Kidney (tissue), 14 donors: ENCODE data around the gene MESP1. TPM values are rescaled to one million over a fixed set of nuclear protein-coding genes. Genes with fewer than 3 reads are reported as not detected.
"Not testable (repeated sequence)": the region's sequence is repeated elsewhere in the genome, so short reads cannot be mapped to it uniquely, and the experiment has no call there.

Experiments used
- DNase-seq, 5 donors: peaks; one replicate each; pipeline ENCODE4 v3.0.0-alpha.2; 2013 to 2020
- FAIRE-seq: peaks from 2 replicates; lab custom pipeline; 2012; peaks lifted over from hg19 to GRCh38; lab: Jason Lieb, UNC
- H3K27ac ChIP-seq, 2 donors: one replicate each; pipeline ENCODE4 v1.7.0; 2013; ENCODE audit warnings: low read depth in 2 of 2, low read length in 2 of 2, inconsistent platforms in 1 of 2
- H3K27me3 ChIP-seq: one replicate; pipeline ENCODE4 v1.7.1; 2013; ENCODE audit warnings: low read length, inconsistent platforms; ENCODE audit not compliant: control insufficient read depth, insufficient read depth
- H3K36me3 ChIP-seq, 3 donors: one replicate each; pipeline versions ENCODE4 v1.7.0 to v1.7.1; 2013; ENCODE audit warnings: low read length in 3 of 3, control low read depth in 1 of 3, inconsistent platforms in 1 of 3; ENCODE audit not compliant: insufficient read depth in 3 of 3, control insufficient read depth in 2 of 3
- H3K4me1 ChIP-seq, 3 donors: one replicate each; pipeline versions ENCODE4 v1.7.0 to v1.7.1; 2013; ENCODE audit warnings: low read length in 3 of 3, inconsistent platforms in 1 of 3, low read depth in 1 of 3; ENCODE audit not compliant: control insufficient read depth in 2 of 3, insufficient read depth in 2 of 3
- H3K4me3 ChIP-seq, 3 donors: one replicate each; pipeline versions ENCODE4 v1.7.0 to v1.8.1; 2013; ENCODE audit warnings: low read length in 3 of 3, control low read depth in 1 of 3, inconsistent platforms in 1 of 3
- H3K9ac ChIP-seq, 3 donors: one replicate each; pipeline versions ENCODE4 v1.7.0 to v1.7.1; 2013; ENCODE audit warnings: low read length in 3 of 3, control low read depth in 1 of 3, inconsistent platforms in 1 of 3
- H3K9me3 ChIP-seq, 3 donors: one replicate each; pipeline versions ENCODE4 v1.7.0 to v1.7.1; 2013; ENCODE audit warnings: low read length in 3 of 3, control low read depth in 1 of 3, inconsistent platforms in 1 of 3; ENCODE audit not compliant: control insufficient read depth in 2 of 3, insufficient read depth in 1 of 3
- intact Hi-C: fragments of 100-400 bp; cut with DNase I; formaldehyde crosslinking; loops from one replicate; pipeline ENCODE4 v1.11.1; 2022
- polyA plus RNA-seq: library from polyadenylated mRNA; stranded (reverse); fragments of 350-450 nt; fragmentation: Illumina TruSeq; extraction: RNeasy Lipid Tissue Mini Kit (QIAGEN cat#74804); gene quantifications from one replicate; pipeline ENCODE4 v1.2.3, GENCODE V29; 2014; ENCODE audit warnings: low read depth, low replicate concordance; ENCODE audit not compliant: insufficient read depth
- total RNA-seq: library from RNA; stranded (reverse); fragmentation: NEBNext Ultra II Directional; extraction: Animal tissue kit (Norgen Biotek cat#: 25700); gene quantifications from one replicate; pipeline ENCODE4 v1.2.1, GENCODE V29; 2021
- TF ChIP-seq, protein P1 (sequence below): IDR thresholded peaks from 3 replicates; pipeline ENCODE4 v1.5.1; 2012; ENCODE audit warnings: mild to moderate bottlenecking, moderate library complexity, borderline replicate concordance; ENCODE audit not compliant: insufficient read depth; ENCODE audit errors: extremely low read depth
- donor health status: control.
- donor health status: control.
- donor health status: control.
- donor health status: control.
- donor health status: control.
- donor health status: DM: yes; HTN: yes; CAD: no.
- donor health status: Normal renal cell carcinoma (clear cell type).

Gene MESP1
- total and polyA plus RNA-seq, 2 donors from 2014 or later, result 2.1 to 6.0 TPM

DNA sequence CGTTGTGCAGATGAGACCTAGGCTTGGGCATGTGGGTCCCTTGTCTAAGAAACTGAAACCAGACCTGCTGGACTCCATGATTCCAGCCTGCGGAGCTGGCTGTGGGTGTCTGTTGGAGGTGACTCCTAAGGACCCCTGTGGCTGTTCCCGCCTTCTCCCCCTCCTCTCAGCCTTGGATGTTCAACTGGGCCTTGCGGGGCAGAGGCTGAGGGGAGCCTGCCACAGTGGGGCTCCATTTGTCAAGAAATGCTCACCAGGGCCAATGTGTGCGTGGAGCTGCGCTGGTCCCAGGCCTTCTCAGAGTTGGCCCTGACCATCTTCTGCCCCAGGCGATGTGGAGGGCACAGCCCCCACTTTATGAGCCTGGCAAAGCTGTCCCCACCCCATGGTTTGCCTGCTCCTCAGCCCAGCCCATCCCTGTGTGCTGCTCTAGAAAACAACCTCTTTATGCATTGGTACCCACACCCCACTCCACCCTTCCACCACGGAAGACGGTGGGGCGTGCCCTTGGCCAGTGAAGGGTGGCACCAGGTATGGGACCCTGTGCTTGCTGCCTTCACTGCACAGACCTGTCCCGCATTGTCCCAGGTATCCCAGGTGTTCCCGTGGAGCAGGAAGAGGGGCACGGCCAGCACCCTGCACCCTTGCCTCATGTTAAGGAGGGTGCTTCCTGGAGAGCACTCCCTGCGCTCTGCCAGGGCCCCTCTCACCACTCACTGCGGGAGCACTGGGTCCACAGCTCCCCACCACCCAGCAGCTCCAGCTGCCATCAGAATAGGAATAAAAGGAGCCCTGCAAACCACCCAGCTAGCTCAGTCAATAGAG, 33.0 kb upstream of the MESP1 start:
- H3K9me3 ChIP-seq, result no peaks in the 10 kb centered on the region
- peaks cover 0 to 4% (median 2%) of the 10 kb centered on the region in 3 donors for H3K36me3 ChIP-seq
- no peak overlapping the region for H3K9ac ChIP-seq
- no peaks in the 10 kb centered on the region for H3K27me3 ChIP-seq
- FAIRE-seq (no peak), DNase-seq (peak in 2 of 5 donors; percentile 37 to 59)
- no peak overlapping the region for H3K27ac ChIP-seq
- intact Hi-C loops, result no loop called here
- no peaks in the 10 kb centered on the region for H3K4me1 ChIP-seq
- TF ChIP-seq, protein P1, sequence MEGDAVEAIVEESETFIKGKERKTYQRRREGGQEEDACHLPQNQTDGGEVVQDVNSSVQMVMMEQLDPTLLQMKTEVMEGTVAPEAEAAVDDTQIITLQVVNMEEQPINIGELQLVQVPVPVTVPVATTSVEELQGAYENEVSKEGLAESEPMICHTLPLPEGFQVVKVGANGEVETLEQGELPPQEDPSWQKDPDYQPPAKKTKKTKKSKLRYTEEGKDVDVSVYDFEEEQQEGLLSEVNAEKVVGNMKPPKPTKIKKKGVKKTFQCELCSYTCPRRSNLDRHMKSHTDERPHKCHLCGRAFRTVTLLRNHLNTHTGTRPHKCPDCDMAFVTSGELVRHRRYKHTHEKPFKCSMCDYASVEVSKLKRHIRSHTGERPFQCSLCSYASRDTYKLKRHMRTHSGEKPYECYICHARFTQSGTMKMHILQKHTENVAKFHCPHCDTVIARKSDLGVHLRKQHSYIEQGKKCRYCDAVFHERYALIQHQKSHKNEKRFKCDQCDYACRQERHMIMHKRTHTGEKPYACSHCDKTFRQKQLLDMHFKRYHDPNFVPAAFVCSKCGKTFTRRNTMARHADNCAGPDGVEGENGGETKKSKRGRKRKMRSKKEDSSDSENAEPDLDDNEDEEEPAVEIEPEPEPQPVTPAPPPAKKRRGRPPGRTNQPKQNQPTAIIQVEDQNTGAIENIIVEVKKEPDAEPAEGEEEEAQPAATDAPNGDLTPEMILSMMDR, result no peak
- H3K4me3 ChIP-seq, result no peak overlapping the region

GRCh38 chr15:89783111-89783860, 32.2 kb upstream of the MESP1 start:
- no peaks in the 10 kb centered on the region for H3K4me1 ChIP-seq
- H3K27ac ChIP-seq, result no peak overlapping the region
- H3K9me3 ChIP-seq, result no peaks in the 10 kb centered on the region
- TF ChIP-seq, protein P1, result no peak
- DNase-seq (peak in 2 of 5 donors; percentile 34 to 72), FAIRE-seq (no peak)
- H3K9ac ChIP-seq, result no peak overlapping the region
- H3K36me3 ChIP-seq, result peaks cover 0 to 4% (median 2%) of the 10 kb centered on the region in 3 donors
- H3K4me3 ChIP-seq, result no peak overlapping the region
- no peaks in the 10 kb centered on the region for H3K27me3 ChIP-seq
- intact Hi-C loops, result no loop called here

GRCh38 chr15:89782619-89782950, 31.5 kb upstream of the MESP1 start:
- not testable (repeated sequence) for FAIRE-seq
- peak in 2 of 5 donors; percentile 19 to 21 for DNase-seq

More at GRCh38 chr15:89782619-89782950, 31.5 kb upstream of the MESP1 start:
- H3K4me3 ChIP-seq, H3K4me1 ChIP-seq, intact Hi-C loops, H3K9me3 ChIP-seq, H3K9ac ChIP-seq, H3K36me3 ChIP-seq, H3K27me3 ChIP-seq, H3K27ac ChIP-seq: not testable (repeated sequence)
